ENCODE results near the gene IL26. TPM values are rescaled to one million over a fixed set of nuclear protein-coding genes. Genes with fewer than 3 reads are reported as not detected.

Gene IL26
- total RNA-seq, 2 donors from 2014 or later = not detected

DNA sequence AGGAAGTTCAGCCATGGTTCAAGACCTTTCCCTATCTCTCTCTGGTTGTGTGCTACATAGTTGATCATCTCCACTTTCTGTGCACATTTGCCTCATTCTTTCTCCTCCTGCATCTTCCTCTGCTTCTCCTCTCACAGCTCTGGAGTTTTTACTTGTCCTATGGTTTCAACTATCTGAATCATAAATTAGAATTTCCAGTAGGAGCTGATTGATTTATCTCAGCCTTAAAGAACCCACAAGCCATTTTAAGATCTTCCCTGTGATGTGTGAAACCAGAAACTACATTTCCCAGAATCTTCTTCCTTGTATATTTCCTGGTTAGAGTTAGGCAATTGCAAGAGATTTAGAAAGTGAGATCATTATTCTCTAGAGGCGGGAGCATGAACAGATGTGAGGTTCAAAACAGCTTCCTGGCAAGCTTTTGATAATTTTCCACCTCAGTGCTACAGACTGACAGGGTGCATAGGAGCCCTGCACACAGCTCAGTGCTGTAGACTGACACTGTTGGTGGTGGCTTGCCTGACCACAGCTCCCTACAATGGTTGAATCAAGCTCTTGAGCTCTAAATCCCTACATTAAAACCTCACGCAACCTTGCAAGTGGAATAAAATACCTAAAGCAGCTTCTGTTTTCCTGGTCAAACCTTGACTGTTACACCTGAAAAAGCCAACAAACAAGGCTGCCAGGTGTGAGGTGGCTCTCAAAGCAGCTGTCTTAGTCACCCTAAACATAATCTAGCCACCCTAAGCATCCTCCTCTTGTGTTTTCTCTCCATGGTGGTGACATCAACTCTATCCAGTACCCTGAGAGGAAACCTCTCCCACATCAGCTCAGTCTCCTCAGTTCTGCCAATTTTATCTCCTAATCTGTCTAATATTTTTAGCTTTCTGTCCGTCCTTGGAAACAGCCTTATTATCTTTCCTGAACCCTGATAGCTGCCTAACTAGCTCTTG, 44.5 kb downstream of the IL26 start:
- peak overlapping the region in 1 of 4 donors; percentile 32 for H3K27ac ChIP-seq
- ATAC-seq = peak; percentile 56

DNA sequence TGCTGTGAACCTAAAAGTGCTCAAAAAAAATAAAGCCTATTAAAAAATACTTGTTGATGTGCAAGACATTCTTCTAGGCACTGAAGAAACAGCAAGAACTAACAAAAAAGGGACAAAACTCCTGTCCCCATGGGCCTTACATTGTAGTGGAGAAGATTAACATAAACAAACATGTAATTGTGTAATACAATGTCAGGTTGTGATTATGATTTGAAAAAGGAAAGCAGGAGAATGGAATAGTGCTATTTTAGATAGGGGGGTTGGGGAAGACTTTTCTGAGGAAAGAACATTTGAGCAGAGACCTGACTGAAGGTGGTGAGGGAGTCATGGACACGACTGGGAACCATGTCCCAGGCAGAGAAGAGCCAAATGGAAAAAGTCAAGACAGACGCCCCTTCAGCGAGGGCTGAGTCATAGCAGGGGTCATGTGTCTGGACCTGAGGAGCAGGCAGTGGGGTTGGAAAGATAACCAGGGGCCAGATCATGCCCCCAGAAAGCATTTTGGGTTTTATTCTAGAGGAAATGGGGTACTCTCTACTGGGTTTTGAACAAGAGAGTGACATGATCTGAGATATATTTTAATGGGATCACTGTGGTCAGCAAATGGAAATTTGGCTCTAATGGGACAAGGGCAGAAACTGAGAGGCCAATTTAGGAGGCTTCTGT, 46.7 kb downstream of the IL26 start:
- Histone ChIP-seq H3K9me3 (no peaks in the 10 kb centered on the region), H3K4me3 (no peak overlapping the region), H3K36me3 (replicated peaks in 1 of 2; ENCODE audit: insufficient read depth in 1 of 2, low read depth in 2 of 2) (no peaks in the 10 kb centered on the region), H3K27me3 (no peaks in the 10 kb centered on the region), H3K4me1 (peaks cover 5% of the 10 kb centered on the region), H3K27ac (no peak overlapping the region)
- intact Hi-C loops (cut with DNase I) = no loop called here
- DNase-seq (no peak), ATAC-seq (no peak)
- TF ChIP-seq, protein P1, sequence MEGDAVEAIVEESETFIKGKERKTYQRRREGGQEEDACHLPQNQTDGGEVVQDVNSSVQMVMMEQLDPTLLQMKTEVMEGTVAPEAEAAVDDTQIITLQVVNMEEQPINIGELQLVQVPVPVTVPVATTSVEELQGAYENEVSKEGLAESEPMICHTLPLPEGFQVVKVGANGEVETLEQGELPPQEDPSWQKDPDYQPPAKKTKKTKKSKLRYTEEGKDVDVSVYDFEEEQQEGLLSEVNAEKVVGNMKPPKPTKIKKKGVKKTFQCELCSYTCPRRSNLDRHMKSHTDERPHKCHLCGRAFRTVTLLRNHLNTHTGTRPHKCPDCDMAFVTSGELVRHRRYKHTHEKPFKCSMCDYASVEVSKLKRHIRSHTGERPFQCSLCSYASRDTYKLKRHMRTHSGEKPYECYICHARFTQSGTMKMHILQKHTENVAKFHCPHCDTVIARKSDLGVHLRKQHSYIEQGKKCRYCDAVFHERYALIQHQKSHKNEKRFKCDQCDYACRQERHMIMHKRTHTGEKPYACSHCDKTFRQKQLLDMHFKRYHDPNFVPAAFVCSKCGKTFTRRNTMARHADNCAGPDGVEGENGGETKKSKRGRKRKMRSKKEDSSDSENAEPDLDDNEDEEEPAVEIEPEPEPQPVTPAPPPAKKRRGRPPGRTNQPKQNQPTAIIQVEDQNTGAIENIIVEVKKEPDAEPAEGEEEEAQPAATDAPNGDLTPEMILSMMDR (IDR thresholded peaks at IDR 0.05) = no peak
- TF ChIP-seq POLR2A (IDR thresholded peaks at IDR 0.05) = no peak
- 77 to 80% methylated on average over 3 of the region's 3 CpGs for WGBS, 2 donors

More for the DNA sequence above, 44.5 kb downstream of the IL26 start:
- peak in 2 of 4 donors; percentile 20 to 32 for DNase-seq
- intact Hi-C loops (cut with DNase I) = no loop called here
- 46% methylated on average over 3 of the region's 3 CpGs for WGBS, 2 donors
- H3K4me1 ChIP-seq = peaks cover under 1% of the 10 kb centered on the region
- no peak overlapping the region for H3K4me3 ChIP-seq
- no peaks in the 10 kb centered on the region for H3K9me3 ChIP-seq
- no peaks in the 10 kb centered on the region for H3K36me3 ChIP-seq (replicated peaks in 1 of 2; ENCODE audit: insufficient read depth in 1 of 2, low read depth in 2 of 2)
- H3K27me3 ChIP-seq = no peaks in the 10 kb centered on the region
- TF ChIP-seq POLR2A (IDR thresholded peaks at IDR 0.05) = no peak
- TF ChIP-seq, protein P1 (IDR thresholded peaks at IDR 0.05) = no peak

DNA sequence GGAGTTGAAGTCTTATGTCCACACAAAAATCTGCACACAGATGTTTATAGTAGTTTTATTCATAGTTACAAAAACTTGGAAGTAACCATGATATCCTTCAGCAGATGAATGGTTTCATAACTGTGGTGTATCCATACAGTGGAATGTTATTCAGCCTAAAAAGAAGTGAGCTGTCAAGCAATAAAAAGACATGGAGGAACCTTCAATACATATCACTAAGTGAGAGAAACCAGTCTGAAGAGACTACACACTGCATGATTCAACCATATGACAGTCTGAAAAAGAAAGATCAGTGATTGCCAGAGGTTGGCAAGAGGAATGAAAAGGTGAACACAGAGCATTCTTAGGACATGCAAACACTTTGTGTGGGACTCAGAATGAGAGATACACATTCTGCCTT, 47.4 kb downstream of the IL26 start:
- DNase-seq (no peak), ATAC-seq (no peak)
- TF ChIP-seq, protein P1 (IDR thresholded peaks at IDR 0.05) = no peak
- no peak for TF ChIP-seq POLR2A (IDR thresholded peaks at IDR 0.05)
- intact Hi-C loops (cut with DNase I) = no loop called here
- H3K9me3 ChIP-seq = no peaks in the 10 kb centered on the region
- H3K27ac ChIP-seq = no peak overlapping the region
- H3K27me3 ChIP-seq = no peaks in the 10 kb centered on the region
- no peaks in the 10 kb centered on the region for H3K36me3 ChIP-seq (replicated peaks in 1 of 2; ENCODE audit: insufficient read depth in 1 of 2, low read depth in 2 of 2)
- H3K4me3 ChIP-seq = no peak overlapping the region
- peaks cover 5% of the 10 kb centered on the region for H3K4me1 ChIP-seq

DNA sequence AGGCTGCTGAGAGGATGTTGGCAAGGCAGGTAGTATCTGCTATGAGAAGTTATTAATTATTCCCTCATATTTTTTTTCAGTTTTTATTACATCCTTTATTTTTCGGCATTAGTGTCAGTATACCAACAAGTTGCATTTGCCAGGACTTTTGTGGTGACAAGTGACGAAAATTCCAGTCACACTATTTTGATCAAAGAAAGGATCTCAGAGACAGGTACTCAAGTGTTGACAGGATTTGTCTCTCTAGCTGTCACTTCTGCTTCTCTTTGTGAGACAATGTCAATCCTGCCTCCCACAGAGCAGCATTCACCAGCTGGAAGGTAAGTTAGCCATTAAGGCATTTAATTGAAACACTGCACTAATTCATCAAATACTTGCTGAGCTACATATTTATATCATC, 48.0 kb downstream of the IL26 start:
- H3K27me3 ChIP-seq = no peaks in the 10 kb centered on the region
- 83 to 87% methylated on average over 2 of the region's 2 CpGs for WGBS, 2 donors
- ATAC-seq (no peak), DNase-seq (no peak)
- no peak overlapping the region for H3K4me3 ChIP-seq
- H3K27ac ChIP-seq = no peak overlapping the region
- peaks cover 5% of the 10 kb centered on the region for H3K4me1 ChIP-seq
- intact Hi-C loops (cut with DNase I) = no loop called here
- TF ChIP-seq POLR2A (IDR thresholded peaks at IDR 0.05) = no peak
- TF ChIP-seq, protein P1 (IDR thresholded peaks at IDR 0.05) = no peak
- H3K36me3 ChIP-seq (replicated peaks in 1 of 2; ENCODE audit: insufficient read depth in 1 of 2, low read depth in 2 of 2) = no peaks in the 10 kb centered on the region
- no peaks in the 10 kb centered on the region for H3K9me3 ChIP-seq
